ENCODE data around the gene KIAA0408. TPM values are rescaled to one million over a fixed set of nuclear protein-coding genes. Genes with fewer than 3 reads are reported as not detected.

The KIAA0408 gene
- total and polyA plus RNA-seq, 2 donors from 2014 or later = 0.47 to 2.7 TPM

DNA sequence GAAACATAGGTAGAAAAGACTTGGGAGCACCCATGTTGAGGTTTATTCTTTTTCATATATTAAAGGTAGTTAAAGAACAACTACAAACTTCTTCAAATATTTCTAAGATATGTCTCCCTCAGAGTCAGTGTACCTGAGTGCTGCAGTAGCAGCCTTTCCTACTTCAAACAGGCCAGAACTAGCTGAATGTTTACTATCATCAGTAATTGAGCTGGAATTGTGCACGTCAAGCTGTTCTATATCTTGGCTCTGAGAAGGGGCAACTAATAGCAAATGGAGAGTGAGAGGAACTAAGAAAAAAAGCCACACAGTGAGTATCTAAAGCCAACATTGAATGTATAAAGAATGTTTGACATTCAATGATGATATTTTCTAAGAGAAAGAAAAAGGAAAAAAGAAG lies 38.2 kb upstream of the KIAA0408 start:
- intact Hi-C loops (cut with DNase I) = no loop called here
- Histone ChIP-seq H3K4me3 (ENCODE audit: low read length in 3 of 3) (no peak overlapping the region), H3K9me3 (ENCODE audit: control insufficient read depth in 2 of 3, insufficient read depth in 1 of 3, low read length in 3 of 3) (no peaks in the 10 kb centered on the region), H3K27ac (ENCODE audit: low read depth in 2 of 2, low read length in 2 of 2) (no peak overlapping the region), H3K9ac (ENCODE audit: low read length in 3 of 3) (no peak overlapping the region), H3K27me3 (ENCODE audit: control insufficient read depth, insufficient read depth, low read length) (no peaks in the 10 kb centered on the region), H3K36me3 (ENCODE audit: control insufficient read depth in 2 of 3, insufficient read depth in 3 of 3, low read length in 3 of 3) (no peaks in the 10 kb centered on the region), H3K4me1 (ENCODE audit: control insufficient read depth in 2 of 3, insufficient read depth in 2 of 3, low read depth in 1 of 3, low read length in 3 of 3) (no peaks in the 10 kb centered on the region)
- DNase-seq = no peak
- no peak for FAIRE-seq
- TF ChIP-seq CTCF (IDR thresholded peaks at IDR 0.05; ENCODE audit: borderline replicate concordance, extremely low read depth, insufficient read depth) = no peak

- Histone ChIP-seq H3K4me3 (ENCODE audit: low read length in 3 of 3) (no peak overlapping the region), H3K9ac (ENCODE audit: low read length in 3 of 3) (no peak overlapping the region), H3K27ac (ENCODE audit: low read depth in 2 of 2, low read length in 2 of 2) (no peak overlapping the region), H3K4me1 (ENCODE audit: control insufficient read depth in 2 of 3, insufficient read depth in 2 of 3, low read depth in 1 of 3, low read length in 3 of 3) (no peaks in the 10 kb centered on the region), H3K27me3 (ENCODE audit: control insufficient read depth, insufficient read depth, low read length) (no peaks in the 10 kb centered on the region), H3K9me3 (ENCODE audit: control insufficient read depth in 2 of 3, insufficient read depth in 1 of 3, low read length in 3 of 3) (no peaks in the 10 kb centered on the region), H3K36me3 (ENCODE audit: control insufficient read depth in 2 of 3, insufficient read depth in 3 of 3, low read length in 3 of 3) (no peaks in the 10 kb centered on the region)
- no peak for DNase-seq
- no peak for TF ChIP-seq CTCF (IDR thresholded peaks at IDR 0.05; ENCODE audit: borderline replicate concordance, extremely low read depth, insufficient read depth)
- FAIRE-seq = no peak
- intact Hi-C loops (cut with DNase I) = no loop called here
Observed at GRCh38 chr6:127496471-127496870, 37.3 kb upstream of the KIAA0408 start.

DNA sequence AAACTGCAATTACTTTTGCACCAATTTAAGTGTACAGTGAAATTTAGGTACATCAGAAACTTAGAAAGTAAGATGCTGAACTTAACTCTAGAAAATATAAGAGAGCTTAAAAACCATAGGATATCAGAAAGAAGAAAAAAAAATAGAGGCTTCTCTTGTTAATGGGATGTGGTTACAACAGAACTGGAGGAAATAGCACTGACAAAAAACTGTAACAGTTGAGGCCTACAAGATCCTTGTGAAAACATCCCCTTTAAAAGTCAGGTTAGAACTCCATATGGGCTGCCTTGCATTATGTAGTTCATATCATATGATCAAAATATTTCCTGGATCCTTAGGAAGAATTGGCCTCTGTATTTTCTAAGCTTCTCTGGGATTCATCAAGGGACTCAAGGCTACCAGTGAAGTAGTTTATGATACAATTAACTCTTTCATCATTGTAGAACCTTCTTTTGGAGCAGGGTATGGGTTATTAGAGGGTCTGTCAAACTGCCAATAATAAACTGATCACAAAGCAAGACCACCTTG lies 35.1 kb upstream of the KIAA0408 start:
- no peaks in the 10 kb centered on the region for H3K4me1 ChIP-seq (ENCODE audit: control insufficient read depth in 2 of 3, insufficient read depth in 2 of 3, low read depth in 1 of 3, low read length in 3 of 3)
- no peak overlapping the region for H3K9ac ChIP-seq (ENCODE audit: low read length in 3 of 3)
- no peaks in the 10 kb centered on the region for H3K36me3 ChIP-seq (ENCODE audit: control insufficient read depth in 2 of 3, insufficient read depth in 3 of 3, low read length in 3 of 3)
- intact Hi-C loops (cut with DNase I) = no loop called here
- no peak overlapping the region for H3K4me3 ChIP-seq (ENCODE audit: low read length in 3 of 3)
- DNase-seq (no peak), FAIRE-seq (no peak)
- H3K9me3 ChIP-seq (ENCODE audit: control insufficient read depth in 2 of 3, insufficient read depth in 1 of 3, low read length in 3 of 3) = no peaks in the 10 kb centered on the region
- TF ChIP-seq CTCF (IDR thresholded peaks at IDR 0.05; ENCODE audit: borderline replicate concordance, extremely low read depth, insufficient read depth) = no peak
- H3K27me3 ChIP-seq (ENCODE audit: control insufficient read depth, insufficient read depth, low read length) = no peaks in the 10 kb centered on the region
- H3K27ac ChIP-seq (ENCODE audit: low read depth in 2 of 2, low read length in 2 of 2) = no peak overlapping the region

- intact Hi-C loops (cut with DNase I) = no loop called here
- TF ChIP-seq CTCF (IDR thresholded peaks at IDR 0.05; ENCODE audit: borderline replicate concordance, extremely low read depth, insufficient read depth) = no peak
- no peak overlapping the region for H3K9ac ChIP-seq (ENCODE audit: low read length in 3 of 3)
- H3K27me3 ChIP-seq (ENCODE audit: control insufficient read depth, insufficient read depth, low read length) = no peaks in the 10 kb centered on the region
- FAIRE-seq (no peak), DNase-seq (no peak)
- H3K36me3 ChIP-seq (ENCODE audit: control insufficient read depth in 2 of 3, insufficient read depth in 3 of 3, low read length in 3 of 3) = no peaks in the 10 kb centered on the region
- no peak overlapping the region for H3K27ac ChIP-seq (ENCODE audit: low read depth in 2 of 2, low read length in 2 of 2)
- H3K4me3 ChIP-seq (ENCODE audit: low read length in 3 of 3) = no peak overlapping the region
- no peaks in the 10 kb centered on the region for H3K9me3 ChIP-seq (ENCODE audit: control insufficient read depth in 2 of 3, insufficient read depth in 1 of 3, low read length in 3 of 3)
- no peaks in the 10 kb centered on the region for H3K4me1 ChIP-seq (ENCODE audit: control insufficient read depth in 2 of 3, insufficient read depth in 2 of 3, low read depth in 1 of 3, low read length in 3 of 3)
Observed at GRCh38 chr6:127489248-127489647, 30.1 kb upstream of the KIAA0408 start.

Measured in kidney (tissue), 14 donors.